HG03108 (cell line): ENCODE measurements around the gene NCOA7.

ENCODE experiments used
- ATAC-seq: cut with Tn5 transposase; IDR thresholded peaks from one replicate; pipeline ENCODE4 v1.9.1; 2021; ENCODE audit warnings: moderate library complexity; ENCODE audit not compliant: unreplicated experiment

The NCOA7 gene

GRCh38 chr6:125790358-125791150 lies at the start of gene NCOA7:
NCOA7 (plus strand) TSS chr6:125790960; CDS start chr6:125815355, 24,395 bp downstream.
- ATAC-seq: peak; percentile 66

GRCh38 chr6:125741336-125741735 lies 49.4 kb upstream of the NCOA7 start:
- ATAC-seq: no peak

- ATAC-seq: no peak
These were observed 48.7 kb upstream of the NCOA7 start for GRCh38 chr6:125742024-125742423.

- ATAC-seq: no peak
These were observed 48.2 kb upstream of the NCOA7 start for GRCh38 chr6:125742464-125743120.

- ATAC-seq: no peak
These were observed 47.2 kb upstream of the NCOA7 start for GRCh38 chr6:125743604-125744003.

GRCh38 chr6:125745281-125746018 lies 45.3 kb upstream of the NCOA7 start:
- no peak for ATAC-seq

- ATAC-seq: no peak
These were observed 44.7 kb upstream of the NCOA7 start for GRCh38 chr6:125746019-125746414.

GRCh38 chr6:125746731-125747588 lies 43.8 kb upstream of the NCOA7 start:
- peak; percentile 56 for ATAC-seq

- no peak for ATAC-seq
These were observed 43.0 kb upstream of the NCOA7 start for GRCh38 chr6:125747589-125748405.

- ATAC-seq: no peak
These were observed 42.2 kb upstream of the NCOA7 start for GRCh38 chr6:125748406-125749172.

GRCh38 chr6:125749173-125749864 lies 41.4 kb upstream of the NCOA7 start, which contains the start of gene HEY2:
HEY2 (plus strand) TSS chr6:125749632; CDS start chr6:125749777, 145 bp downstream.
- ATAC-seq: peak; percentile 82

- no peak for ATAC-seq
These were observed 40.7 kb upstream of the NCOA7 start for GRCh38 chr6:125749865-125750691.

- no peak for ATAC-seq
These were observed 39.9 kb upstream of the NCOA7 start for GRCh38 chr6:125750692-125751333.

GRCh38 chr6:125751334-125751916 lies 39.3 kb upstream of the NCOA7 start:
- no peak for ATAC-seq

GRCh38 chr6:125752773-125753172 lies 38.0 kb upstream of the NCOA7 start:
- ATAC-seq: no peak

- no peak for ATAC-seq
These were observed 37.4 kb upstream of the NCOA7 start for GRCh38 chr6:125753218-125753936.
